ENCODE data around the gene PIK3CA.

GRCh38 chr3:179223548-179223947 lies 75.4 kb downstream of the PIK3CA start:
- TF ChIP-seq CTCF (IDR thresholded peaks at IDR 0.05) (no peak), ZFX (IDR thresholded peaks at IDR 0.05; ENCODE audit: borderline replicate concordance) (no peak)

Measured in 22Rv1 (cell line).